ENCODE measurements around the gene M1AP. TPM values are rescaled to one million over a fixed set of nuclear protein-coding genes. Genes with fewer than 3 reads are reported as not detected.

The M1AP gene
- total and polyA plus RNA-seq, 2 donors from 2014 or later = 0.49 to 3.4 TPM

GRCh38 chr2:74559912-74560311, 88.2 kb downstream of the M1AP start:
- H3K9me3 ChIP-seq (ENCODE audit: control insufficient read depth in 2 of 3, insufficient read depth in 1 of 3, low read length in 3 of 3) = no peaks in the 10 kb centered on the region
- H3K9ac ChIP-seq (ENCODE audit: low read length in 3 of 3) = no peak overlapping the region
- no peak overlapping the region for H3K4me3 ChIP-seq (ENCODE audit: low read length in 3 of 3)
- H3K36me3 ChIP-seq (ENCODE audit: control insufficient read depth in 2 of 3, insufficient read depth in 3 of 3, low read length in 3 of 3) = no peaks in the 10 kb centered on the region
- TF ChIP-seq CTCF (IDR thresholded peaks at IDR 0.05; ENCODE audit: borderline replicate concordance, extremely low read depth, insufficient read depth) = no peak
- no peaks in the 10 kb centered on the region for H3K27me3 ChIP-seq (ENCODE audit: control insufficient read depth, insufficient read depth, low read length)
- FAIRE-seq = no peak
- H3K4me1 ChIP-seq (ENCODE audit: control insufficient read depth in 2 of 3, insufficient read depth in 2 of 3, low read depth in 1 of 3, low read length in 3 of 3) = no peaks in the 10 kb centered on the region
- intact Hi-C loops (cut with DNase I) = no loop called here
- no peak overlapping the region for H3K27ac ChIP-seq (ENCODE audit: low read depth in 2 of 2, low read length in 2 of 2)
- no peak for DNase-seq

GRCh38 chr2:74558284-74559230, 89.6 kb downstream of the M1AP start:
- H3K36me3 ChIP-seq (ENCODE audit: control insufficient read depth in 2 of 3, insufficient read depth in 3 of 3, low read length in 3 of 3) = no peaks in the 10 kb centered on the region
- TF ChIP-seq CTCF (IDR thresholded peaks at IDR 0.05; ENCODE audit: borderline replicate concordance, extremely low read depth, insufficient read depth) = no peak
- H3K27me3 ChIP-seq (ENCODE audit: control insufficient read depth, insufficient read depth, low read length) = no peaks in the 10 kb centered on the region
- H3K9ac ChIP-seq (ENCODE audit: low read length in 3 of 3) = no peak overlapping the region
- H3K4me1 ChIP-seq (ENCODE audit: control insufficient read depth in 2 of 3, insufficient read depth in 2 of 3, low read depth in 1 of 3, low read length in 3 of 3) = no peaks in the 10 kb centered on the region
- no peak overlapping the region for H3K27ac ChIP-seq (ENCODE audit: low read depth in 2 of 2, low read length in 2 of 2)
- H3K4me3 ChIP-seq (ENCODE audit: low read length in 3 of 3) = no peak overlapping the region
- intact Hi-C loops (cut with DNase I) = no loop called here
- FAIRE-seq (no peak), DNase-seq (no peak)
- H3K9me3 ChIP-seq (ENCODE audit: control insufficient read depth in 2 of 3, insufficient read depth in 1 of 3, low read length in 3 of 3) = no peaks in the 10 kb centered on the region

GRCh38 chr2:74556831-74557370, 91.2 kb downstream of the M1AP start:
- intact Hi-C loops (cut with DNase I) = no loop called here
- TF ChIP-seq CTCF (IDR thresholded peaks at IDR 0.05; ENCODE audit: borderline replicate concordance, extremely low read depth, insufficient read depth) = no peak
- Histone ChIP-seq H3K4me1 (ENCODE audit: control insufficient read depth in 2 of 3, insufficient read depth in 2 of 3, low read depth in 1 of 3, low read length in 3 of 3) (peaks cover 0 to 3% (median 0%) of the 10 kb centered on the region in 3 donors), H3K36me3 (ENCODE audit: control insufficient read depth in 2 of 3, insufficient read depth in 3 of 3, low read length in 3 of 3) (no peaks in the 10 kb centered on the region), H3K9me3 (ENCODE audit: control insufficient read depth in 2 of 3, insufficient read depth in 1 of 3, low read length in 3 of 3) (no peaks in the 10 kb centered on the region), H3K27ac (ENCODE audit: low read depth in 2 of 2, low read length in 2 of 2) (no peak overlapping the region), H3K4me3 (ENCODE audit: low read length in 3 of 3) (no peak overlapping the region), H3K9ac (ENCODE audit: low read length in 3 of 3) (no peak overlapping the region), H3K27me3 (ENCODE audit: control insufficient read depth, insufficient read depth, low read length) (no peaks in the 10 kb centered on the region)
- FAIRE-seq = no peak
- no peak for DNase-seq

All from kidney (tissue), 14 donors.